ENCODE data around the gene GPR87.

GPR87 gene

GRCh38 chr3:151315136-151315535 lies 1.5 kb downstream of the GPR87 start:
- DNase-seq = no peak

GRCh38 chr3:151314593-151314992 lies 2.0 kb downstream of the GPR87 start:
- DNase-seq = no peak

- DNase-seq = no peak
Observed at GRCh38 chr3:151314137-151314536, 2.5 kb downstream of the GPR87 start.

GRCh38 chr3:151312972-151313371 lies 3.6 kb downstream of the GPR87 start:
- no peak for DNase-seq

GRCh38 chr3:151309566-151309965 lies 7.1 kb downstream of the GPR87 start:
- no peak for DNase-seq

GRCh38 chr3:151307583-151308488 lies 8.8 kb downstream of the GPR87 start:
- no peak for DNase-seq

GRCh38 chr3:151307131-151307530 lies 9.5 kb downstream of the GPR87 start:
- no peak for DNase-seq

GRCh38 chr3:151306168-151306810 lies 10.3 kb downstream of the GPR87 start:
- no peak for DNase-seq

- DNase-seq = no peak
Observed at GRCh38 chr3:151305775-151306151, 10.9 kb downstream of the GPR87 start.

- no peak for DNase-seq
Observed at GRCh38 chr3:151305060-151305774, 11.4 kb downstream of the GPR87 start.

GRCh38 chr3:151303751-151304150 lies 12.9 kb downstream of the GPR87 start:
- DNase-seq = no peak

GRCh38 chr3:151301787-151302186 lies 14.8 kb downstream of the GPR87 start:
- DNase-seq = no peak

GRCh38 chr3:151300539-151300938 lies 16.1 kb downstream of the GPR87 start:
- DNase-seq = no peak

GRCh38 chr3:151299006-151299405 lies 17.6 kb downstream of the GPR87 start:
- DNase-seq = no peak

GRCh38 chr3:151297429-151297828 lies 19.2 kb downstream of the GPR87 start:
- DNase-seq = no peak

- DNase-seq = no peak
Observed at GRCh38 chr3:151296226-151296625, 20.4 kb downstream of the GPR87 start.

- DNase-seq = no peak
Observed at GRCh38 chr3:151293127-151293526, 23.5 kb downstream of the GPR87 start.

- no peak for DNase-seq
Observed at GRCh38 chr3:151290673-151291072, 25.9 kb downstream of the GPR87 start.

GRCh38 chr3:151289445-151289844 lies 27.2 kb downstream of the GPR87 start:
- DNase-seq = no peak

GRCh38 chr3:151285940-151286339 lies 30.7 kb downstream of the GPR87 start:
- no peak for DNase-seq

GRCh38 chr3:151283907-151284461 lies 32.6 kb downstream of the GPR87 start:
- DNase-seq = no peak

- no peak for DNase-seq
Observed at GRCh38 chr3:151283387-151283786, 33.2 kb downstream of the GPR87 start.

GRCh38 chr3:151282921-151283320 lies 33.7 kb downstream of the GPR87 start:
- DNase-seq = peak; percentile 41

Measured in NCI-H524 treated with DMSO at 0.1 percent for 48 hours (cell line).